Smooth muscle cell (in vitro differentiated cells): ENCODE measurements around the gene RBM28. TPM values are rescaled to one million over a fixed set of nuclear protein-coding genes. Genes with fewer than 3 reads are reported as not detected.
"Not testable (repeated sequence)": the region's sequence is repeated elsewhere in the genome, so short reads cannot be mapped to it uniquely, and the experiment has no call there.

Source experiments
- DNase-seq: peaks from one replicate; lab custom pipeline; 2025; ENCODE audit not compliant: unreplicated experiment; lab: John Stamatoyannopoulos, UW
- H2AFZ ChIP-seq: fragments of 200-600 bp; sonication (generic); 2 replicates; pipeline ENCODE4 v1.6.0; 2016; ENCODE audit warnings: antibody characterized with exemption, low read depth, mild to moderate bottlenecking
- H3F3A ChIP-seq: fragments of 200-600 bp; sonication (generic); 2 replicates; pipeline ENCODE4 v1.6.0; 2017; ENCODE audit warnings: antibody characterized with exemption, low read depth
- H3K27ac ChIP-seq: fragments of 200-600 bp; sonication (generic); 2 replicates; pipeline ENCODE4 v1.5.1; 2016; ENCODE audit warnings: low read depth, mild to moderate bottlenecking
- H3K27me3 ChIP-seq: fragments of 200-600 bp; sonication (generic); 2 replicates; pipeline ENCODE4 v1.6.1; 2016; ENCODE audit warnings: low read depth, mild to moderate bottlenecking
- H3K36me3 ChIP-seq: fragments of 200-600 bp; sonication (generic); 2 replicates; pipeline ENCODE4 v1.5.1; 2016; ENCODE audit warnings: low read depth
- H3K4me1 ChIP-seq: fragments of 200-600 bp; sonication (generic); 2 replicates; pipeline ENCODE4 v1.5.1; 2016; ENCODE audit warnings: low read depth
- H3K4me2 ChIP-seq: fragments of 200-600 bp; sonication (generic); 2 replicates; pipeline ENCODE4 v1.6.0; 2016; ENCODE audit warnings: mild to moderate bottlenecking
- H3K4me3 ChIP-seq: fragments of 200-600 bp; sonication (generic); 2 replicates; pipeline ENCODE4 v1.5.1; 2016; ENCODE audit warnings: mild to moderate bottlenecking
- H3K79me2 ChIP-seq: fragments of 200-600 bp; sonication (generic); 2 replicates; pipeline ENCODE4 v1.6.0; 2016; ENCODE audit warnings: low read depth, mild to moderate bottlenecking
- H3K9ac ChIP-seq: fragments of 200-600 bp; sonication (generic); 2 replicates; pipeline ENCODE4 v1.6.0; 2016; ENCODE audit warnings: low read depth
- H3K9me3 ChIP-seq: fragments of 200-600 bp; sonication (generic); replicated peaks from 2 replicates; pipeline ENCODE4 v1.5.1; 2016; ENCODE audit warnings: low read depth
- H4K20me1 ChIP-seq: fragments of 200-600 bp; sonication (generic); 2 replicates; pipeline ENCODE4 v1.6.0; 2016; ENCODE audit warnings: low read depth
- CTCF ChIP-seq: fragments of 200-600 bp; sonication (generic); IDR thresholded peaks from 2 replicates; pipeline ENCODE4 v1.5.1; 2017; ENCODE audit warnings: borderline replicate concordance, mild to moderate bottlenecking, antibody characterized with exemption; ENCODE audit not compliant: insufficient read depth, poor library complexity, severe bottlenecking
- WGBS: methylation state at CpG from one replicate; pipeline ENCODE4 v1.1.7; 2016; ENCODE audit warnings: low lambda C conversion rate; 5-methylcytosine and 5-hydroxymethylcytosine counted together
- polyA plus RNA-seq: library from polyadenylated mRNA; unstranded; fragments of >200 nt; fragmentation: Nextera tagmentation; extraction: Ambion mirVana; gene quantifications from 2 replicates; pipeline ENCODE4 v1.2.1, GENCODE V29; 2016
- total RNA-seq: library from RNA; depleted of rRNA; stranded (reverse); fragments of >200 nt; gene quantifications from 2 replicates; pipeline ENCODE4 v1.2.3, GENCODE V29; 2014

Gene RBM28
- total and polyA plus RNA-seq, 2 experiments from 2014 or later = 13.7 to 23.2 TPM

GRCh38 chr7:128281605-128282380 is 61.9 kb downstream of the RBM28 start:
- Histone ChIP-seq H4K20me1 (no peaks in the 10 kb centered on the region), H3K4me1 (no peaks in the 10 kb centered on the region), H3K36me3 (no peaks in the 10 kb centered on the region), H3K9me3 (peaks cover 11% of the 10 kb centered on the region), H3K27me3 (no peaks in the 10 kb centered on the region), H3K79me2 (no peaks in the 10 kb centered on the region), H2AFZ (no peak overlapping the region), H3K9ac (no peak overlapping the region), H3K4me2 (no peak overlapping the region), H3F3A (no peaks in the 10 kb centered on the region), H3K4me3 (no peak overlapping the region), H3K27ac (no peak overlapping the region)
- WGBS = 86% methylated on average over 4 of the region's 4 CpGs
- no peak for DNase-seq
- no peak for TF ChIP-seq CTCF

- not testable (repeated sequence) for H3K27me3 ChIP-seq, H3K4me2 ChIP-seq, H3K4me3 ChIP-seq, H3K36me3 ChIP-seq, H3K79me2 ChIP-seq, H2AFZ ChIP-seq, H4K20me1 ChIP-seq, H3F3A ChIP-seq, H3K9ac ChIP-seq, H3K27ac ChIP-seq, H3K4me1 ChIP-seq, DNase-seq
- WGBS = 84% methylated on average over 1 of the region's 1 CpG
- H3K9me3 ChIP-seq = peaks cover 11% of the 10 kb centered on the region
These were observed 63.3 kb downstream of the RBM28 start for GRCh38 chr7:128280451-128280850.

- Histone ChIP-seq H4K20me1 (no peaks in the 10 kb centered on the region), H3K79me2 (no peaks in the 10 kb centered on the region), H3F3A (no peaks in the 10 kb centered on the region), H3K36me3 (no peaks in the 10 kb centered on the region), H3K9ac (no peak overlapping the region), H3K9me3 (peaks cover 11% of the 10 kb centered on the region), H3K27ac (no peak overlapping the region), H3K4me1 (no peaks in the 10 kb centered on the region), H3K27me3 (no peaks in the 10 kb centered on the region), H3K4me3 (no peak overlapping the region), H3K4me2 (no peak overlapping the region), H2AFZ (no peak overlapping the region)
- WGBS = 86% methylated on average over 6 of the region's 6 CpGs
- no peak for TF ChIP-seq CTCF
- no peak for DNase-seq
These were observed 64.5 kb downstream of the RBM28 start for GRCh38 chr7:128279124-128279713.

- Histone ChIP-seq H4K20me1 (no peaks in the 10 kb centered on the region), H3K4me3 (no peak overlapping the region), H3K27ac (no peak overlapping the region), H3K36me3 (no peaks in the 10 kb centered on the region), H3K9ac (no peak overlapping the region), H3K4me2 (no peak overlapping the region), H3F3A (no peaks in the 10 kb centered on the region), H3K9me3 (peaks cover 11% of the 10 kb centered on the region), H3K27me3 (no peaks in the 10 kb centered on the region), H3K79me2 (no peaks in the 10 kb centered on the region), H2AFZ (no peak overlapping the region), H3K4me1 (no peaks in the 10 kb centered on the region)
- TF ChIP-seq CTCF = no peak
- DNase-seq = no peak
- 100% methylated on average over 1 of the region's 1 CpG for WGBS
These were observed 65.3 kb downstream of the RBM28 start for GRCh38 chr7:128278366-128278765.
